Activated CD4-positive, alpha-beta T cell treated with anti-CD3 and anti-CD28 coated beads for 36 hours (primary cell): ENCODE results near the gene KRT71. TPM values are rescaled to one million over a fixed set of nuclear protein-coding genes. Genes with fewer than 3 reads are reported as not detected.
A peak's percentile ranks its signal among the peaks of the same experiment; 100 is the strongest.
"Not testable (repeated sequence)": the region's sequence is repeated elsewhere in the genome, so short reads cannot be mapped to it uniquely, and the experiment has no call there.

ENCODE experiments used
- ATAC-seq: fragments of 200-7000 bp; cut with Tn5 transposase; one replicate; pipeline ENCODE4 v1.10.0; 2021; ENCODE audit warnings: mild to moderate bottlenecking, moderate library complexity
- CTCF ChIA-PET: fragments of 350-600 bp; sonication (Branson Sonifier 250); formaldehyde crosslinking; loops from one replicate; lab custom pipeline; 2021; ENCODE audit warnings: antibody characterized with exemption; lab: Charles Lee
- POLR2A ChIA-PET: fragments of 350-600 bp; sonication (Branson Sonifier 250); formaldehyde crosslinking; loops from one replicate; lab custom pipeline; 2021; ENCODE audit warnings: antibody characterized with exemption, inconsistent platforms; lab: Charles Lee
- DNase-seq: peaks from one replicate; pipeline ENCODE4 v3.0.0-alpha.2; 2020
- H3K27ac Mint-ChIP-seq: one replicate; pipeline ENCODE4 v1.8.0; 2021; ENCODE audit warnings: mixed read lengths
- H3K27me3 Mint-ChIP-seq: one replicate; pipeline ENCODE4 v1.8.0; 2021; ENCODE audit warnings: mixed read lengths
- H3K36me3 Mint-ChIP-seq: one replicate; pipeline ENCODE4 v1.8.0; 2021; ENCODE audit warnings: low read depth, mixed read lengths
- H3K4me1 Mint-ChIP-seq: one replicate; pipeline ENCODE4 v1.8.0; 2021; ENCODE audit warnings: mixed read lengths
- H3K4me3 Mint-ChIP-seq: one replicate; pipeline ENCODE4 v1.8.0; 2021; ENCODE audit warnings: mild to moderate bottlenecking, moderate library complexity, mixed read lengths
- H3K9me3 Mint-ChIP-seq: one replicate; pipeline ENCODE4 v1.8.0; 2021; ENCODE audit warnings: low read depth, mixed read lengths
- intact Hi-C, 2 experiments: fragments of 100-400 bp; cut with DNase I in 1 of 2; cut with micrococcal nuclease in 1 of 2; formaldehyde crosslinking; loops; one replicate each; pipeline versions ENCODE4 v1.14.2 to v1.15.1; 2022 to 2024; cut with DNase I, micrococcal nuclease
- total RNA-seq, 2 experiments: library from RNA; stranded (reverse); gene quantifications; one replicate each; pipeline ENCODE4 v1.2.3, GENCODE V29; 2021

Gene KRT71
- not detected for total RNA-seq

- CTCF ChIA-PET, result interaction anchor here (1.1 kb wide), 1 partner anchor 325 kb away, joined by 3 read pairs; no protein-coding TSS in a partner anchor
- intact Hi-C loops, result no loop called here
- H3K27ac Mint-ChIP-seq, result no peak within 1 kb of the TSS
These were observed at the start of gene KRT71 for GRCh38 chr12:52552681-52553195. KRT71 (minus strand) TSS chr12:52553145; CDS start chr12:52553077, 68 bp downstream.

GRCh38 chr12:52602552-52602951, 49.6 kb upstream of the KRT71 start:
- no peak overlapping the region for H3K4me3 Mint-ChIP-seq
- peaks cover 55% of the 10 kb centered on the region for H3K4me1 Mint-ChIP-seq
- no peaks in the 10 kb centered on the region for H3K36me3 Mint-ChIP-seq
- no peak overlapping the region for H3K27ac Mint-ChIP-seq
- DNase-seq (no peak), ATAC-seq (no peak)
- H3K9me3 Mint-ChIP-seq, result no peaks in the 10 kb centered on the region
- CTCF ChIA-PET, result no interaction called here
- H3K27me3 Mint-ChIP-seq, result no peaks in the 10 kb centered on the region
- POLR2A ChIA-PET, result no interaction called here
- intact Hi-C loops, result no loop called here

More at GRCh38 chr12:52552681-52553195, at the start of gene KRT71:
- POLR2A ChIA-PET, result no interaction called here
- no peaks in the 10 kb centered on the region for H3K9me3 Mint-ChIP-seq
- H3K36me3 Mint-ChIP-seq, result no peaks in the 10 kb centered on the region
- no peak within 1 kb of the TSS for H3K4me3 Mint-ChIP-seq
- no peak for DNase-seq
- peaks cover 2% of the 10 kb centered on the region for H3K27me3 Mint-ChIP-seq
- H3K4me1 Mint-ChIP-seq, result no peaks in the 10 kb centered on the region
- ATAC-seq, result no peak

- intact Hi-C loops, result no loop called here
- Mint-ChIP-seq H3K27ac (no peak overlapping the region), H3K9me3 (no peaks in the 10 kb centered on the region), H3K36me3 (no peaks in the 10 kb centered on the region), H3K4me3 (no peak overlapping the region), H3K27me3 (no peaks in the 10 kb centered on the region), H3K4me1 (peaks cover 47% of the 10 kb centered on the region)
- CTCF ChIA-PET, result no interaction called here
- DNase-seq, result no peak
- POLR2A ChIA-PET, result no interaction called here
- no peak for ATAC-seq
These were observed 48.7 kb upstream of the KRT71 start for GRCh38 chr12:52601671-52602070.

GRCh38 chr12:52600941-52601481, 48.1 kb upstream of the KRT71 start, which contains the start of gene KRT72:
KRT72 (minus strand) TSS chr12:52601463; CDS start chr12:52601452, 11 bp downstream.
- DNase-seq (no peak), ATAC-seq (no peak)
- H3K36me3 Mint-ChIP-seq, result no peaks in the 10 kb centered on the region
- H3K27ac Mint-ChIP-seq, result no peak within 1 kb of the TSS
- peaks cover 43% of the 10 kb centered on the region for H3K4me1 Mint-ChIP-seq
- no peaks in the 10 kb centered on the region for H3K9me3 Mint-ChIP-seq
- no peaks in the 10 kb centered on the region for H3K27me3 Mint-ChIP-seq
- ChIA-PET CTCF (no interaction called here), POLR2A (no interaction called here)
- no peak within 1 kb of the TSS for H3K4me3 Mint-ChIP-seq
- intact Hi-C loops, result no loop called here

- intact Hi-C loops, result no loop called here
- H3K27ac Mint-ChIP-seq, result no peak overlapping the region
- ATAC-seq (no peak), DNase-seq (no peak)
- peaks cover 38% of the 10 kb centered on the region for H3K4me1 Mint-ChIP-seq
- no peaks in the 10 kb centered on the region for H3K27me3 Mint-ChIP-seq
- ChIA-PET CTCF (interaction anchor here (0.6 kb wide), 1 partner anchor 15 kb away, joined by 3 read pairs; no protein-coding TSS in a partner anchor), POLR2A (no interaction called here)
- no peak overlapping the region for H3K4me3 Mint-ChIP-seq
- no peaks in the 10 kb centered on the region for H3K36me3 Mint-ChIP-seq
- no peaks in the 10 kb centered on the region for H3K9me3 Mint-ChIP-seq
These were observed 47.5 kb upstream of the KRT71 start for GRCh38 chr12:52600475-52600874.

- H3K36me3 Mint-ChIP-seq, result no peaks in the 10 kb centered on the region
- H3K4me1 Mint-ChIP-seq, result peaks cover 34% of the 10 kb centered on the region
- no peak for ATAC-seq
- H3K9me3 Mint-ChIP-seq, result no peaks in the 10 kb centered on the region
- H3K4me3 Mint-ChIP-seq, result no peak overlapping the region
- DNase-seq, result no peak
- POLR2A ChIA-PET, result no interaction called here
- intact Hi-C loops, result no loop called here
- H3K27me3 Mint-ChIP-seq, result no peaks in the 10 kb centered on the region
- no peak overlapping the region for H3K27ac Mint-ChIP-seq
- CTCF ChIA-PET, result interaction anchor here (0.6 to 1.0 kb wide), 3 partner anchors 14 to 286 kb away, joined by 3 read pairs; no protein-coding TSS in a partner anchor
These were observed 47.1 kb upstream of the KRT71 start for GRCh38 chr12:52600071-52600470.

- no peaks in the 10 kb centered on the region for H3K9me3 Mint-ChIP-seq
- CTCF ChIA-PET, result interaction anchor here (1.0 to 1.3 kb wide), 2 partner anchors 18 to 28 kb away, joined by 3 to 4 read pairs; no protein-coding TSS in a partner anchor
- intact Hi-C loops, result no loop called here
- no peaks in the 10 kb centered on the region for H3K27me3 Mint-ChIP-seq
- H3K27ac Mint-ChIP-seq, result no peak overlapping the region
- POLR2A ChIA-PET, result no interaction called here
- H3K4me1 Mint-ChIP-seq, result peaks cover 24% of the 10 kb centered on the region
- ATAC-seq (no peak), DNase-seq (no peak)
- H3K4me3 Mint-ChIP-seq, result no peak overlapping the region
- no peaks in the 10 kb centered on the region for H3K36me3 Mint-ChIP-seq
These were observed 46.0 kb upstream of the KRT71 start for GRCh38 chr12:52598966-52599365.

GRCh38 chr12:52594237-52594636, 41.3 kb upstream of the KRT71 start:
- intact Hi-C loops, ATAC-seq, H3K9me3 Mint-ChIP-seq, H3K36me3 Mint-ChIP-seq, H3K27ac Mint-ChIP-seq, H3K4me3 Mint-ChIP-seq, DNase-seq, POLR2A ChIA-PET, CTCF ChIA-PET, H3K27me3 Mint-ChIP-seq, H3K4me1 Mint-ChIP-seq: not testable (repeated sequence)

GRCh38 chr12:52591521-52591920, 38.6 kb upstream of the KRT71 start:
- Mint-ChIP-seq H3K4me3 (no peak overlapping the region), H3K27ac (no peak overlapping the region), H3K36me3 (no peaks in the 10 kb centered on the region), H3K27me3 (no peaks in the 10 kb centered on the region), H3K4me1 (peaks cover 10% of the 10 kb centered on the region), H3K9me3 (no peaks in the 10 kb centered on the region)
- no peak for ATAC-seq
- intact Hi-C loops, result no loop called here
- POLR2A ChIA-PET, result no interaction called here
- CTCF ChIA-PET, result interaction anchor here (0.7 kb wide), 2 partner anchors 274 to 293 kb away, joined by 3 read pairs; no protein-coding TSS in a partner anchor
- DNase-seq, result no peak

GRCh38 chr12:52590021-52590420, 37.1 kb upstream of the KRT71 start:
- Mint-ChIP-seq H3K4me1 (peaks cover 22% of the 10 kb centered on the region), H3K27ac (no peak overlapping the region), H3K4me3 (no peak overlapping the region), H3K36me3 (no peaks in the 10 kb centered on the region), H3K9me3 (no peaks in the 10 kb centered on the region), H3K27me3 (no peaks in the 10 kb centered on the region)
- POLR2A ChIA-PET, result no interaction called here
- ATAC-seq (no peak), DNase-seq (no peak)
- CTCF ChIA-PET, result interaction anchor here (0.6 to 4.0 kb wide), 4 partner anchors 206 to 289 kb away, joined by 3 to 22 read pairs (median 5); partner anchors contain the start of gene KRT3
- intact Hi-C loops, result no loop called here

GRCh38 chr12:52587563-52587962, 34.6 kb upstream of the KRT71 start:
- H3K27ac Mint-ChIP-seq, result no peak overlapping the region
- peaks cover 40% of the 10 kb centered on the region for H3K4me1 Mint-ChIP-seq
- POLR2A ChIA-PET, result no interaction called here
- CTCF ChIA-PET, result interaction anchor here (1.1 to 4.0 kb wide), 3 partner anchors 283 to 393 kb away, joined by 3 to 22 read pairs (median 7); no protein-coding TSS in a partner anchor
- H3K27me3 Mint-ChIP-seq, result no peaks in the 10 kb centered on the region
- DNase-seq (no peak), ATAC-seq (no peak)
- no peaks in the 10 kb centered on the region for H3K9me3 Mint-ChIP-seq
- intact Hi-C loops, result loop anchor here (10.0 kb wide), 2 partner anchors 127 to 433 kb away; no protein-coding TSS in a partner anchor
- no peak overlapping the region for H3K4me3 Mint-ChIP-seq
- no peaks in the 10 kb centered on the region for H3K36me3 Mint-ChIP-seq

- Mint-ChIP-seq H3K4me3 (no peak overlapping the region), H3K27ac (no peak overlapping the region), H3K36me3 (no peaks in the 10 kb centered on the region), H3K9me3 (no peaks in the 10 kb centered on the region), H3K27me3 (no peaks in the 10 kb centered on the region), H3K4me1 (peaks cover 40% of the 10 kb centered on the region)
- intact Hi-C loops, result loop anchor here (10.0 kb wide), 2 partner anchors 129 to 431 kb away; no protein-coding TSS in a partner anchor
- ATAC-seq (peak; percentile 70), DNase-seq (peak; percentile 64)
- ChIA-PET CTCF (interaction anchor here (0.6 to 5.4 kb wide), 11 partner anchors 10 to 620 kb away, joined by 3 to 70 read pairs (median 3); partner anchors contain the start of gene KRT74), POLR2A (interaction anchor here (0.6 kb wide), 2 partner anchors 13 to 400 kb away, joined by 3 to 6 read pairs; no protein-coding TSS in a partner anchor)
These were observed 33.0 kb upstream of the KRT71 start for GRCh38 chr12:52585946-52586345.
